HCT116 (cell line): ENCODE data around the gene KLK12.

ENCODE experiments used
- CTCF ChIP-seq, 3 experiments: fragments of 200-600 bp in 1 of 3; sonication (generic) in 1 of 3; IDR thresholded peaks in 2 of 3; conservative IDR thresholded peaks in 1 of 3; 2 replicates each; pipeline ENCODE4 v1.5.1; 2012 to 2017; ENCODE audit warnings: low read depth in 2 of 3, low read length in 2 of 3, antibody characterized with exemption in 1 of 3, borderline replicate concordance in 1 of 3, control low read depth in 1 of 3, mild to moderate bottlenecking in 1 of 3, mixed read lengths in 1 of 3, mixed run types in 1 of 3, moderate library complexity in 1 of 3; ENCODE audit not compliant: insufficient read depth in 1 of 3
- EZH2phosphoT487 ChIP-seq: fragments of 200-600 bp; IDR thresholded peaks from 2 replicates; pipeline ENCODE4 v1.6.1; 2018; ENCODE audit warnings: antibody characterized with exemption, borderline replicate concordance
- POLR2AphosphoS5 ChIP-seq: IDR thresholded peaks from 2 replicates; pipeline ENCODE4 v1.6.1; 2011; ENCODE audit warnings: mild to moderate bottlenecking, low read depth, low read length, moderate library complexity
- REST ChIP-seq: IDR thresholded peaks from 2 replicates; pipeline ENCODE4 v1.6.1; 2012; ENCODE audit warnings: low read depth

- TF ChIP-seq REST (no peak), CTCF (IDR thresholded peaks at IDR 0.05 in 2 of 3, conservative IDR thresholded peaks at IDR 0.05 in 1 of 3; ENCODE audit: borderline replicate concordance in 1 of 3, insufficient read depth in 1 of 3, low read depth in 2 of 3, low read length in 2 of 3) (no peak), POLR2AphosphoS5 (no peak; the same call in 1 of the 2 replicates), EZH2phosphoT487 (no peak)
Measured at GRCh38 chr19:51025809-51026553, 8.8 kb downstream of the KLK12 start.
